ENCODE data around the gene FBXL7.

Gene FBXL7

GRCh38 chr5:15623794-15624193, 123.8 kb downstream of the FBXL7 start:
- DNase-seq: no peak

DNA sequence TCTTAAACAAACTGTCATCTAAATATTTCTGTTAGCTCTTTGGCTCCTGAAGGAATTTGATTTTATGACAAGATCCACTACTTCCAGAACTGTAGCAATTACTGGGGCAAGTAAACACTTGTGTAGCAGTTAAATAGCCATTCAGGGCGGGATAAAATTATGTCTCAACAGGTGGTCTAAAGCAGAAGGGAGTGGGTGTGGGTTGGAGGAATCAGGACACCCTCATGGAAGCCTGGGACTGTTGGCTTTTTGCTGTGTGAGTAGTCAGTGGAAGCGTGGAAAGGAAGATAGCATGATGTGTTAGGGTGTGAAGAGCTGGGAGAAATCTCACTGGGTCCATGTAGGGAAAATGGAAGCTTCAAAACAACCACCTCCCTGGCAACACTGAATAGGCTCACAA, 127.1 kb downstream of the FBXL7 start:
- no peak for DNase-seq

DNA sequence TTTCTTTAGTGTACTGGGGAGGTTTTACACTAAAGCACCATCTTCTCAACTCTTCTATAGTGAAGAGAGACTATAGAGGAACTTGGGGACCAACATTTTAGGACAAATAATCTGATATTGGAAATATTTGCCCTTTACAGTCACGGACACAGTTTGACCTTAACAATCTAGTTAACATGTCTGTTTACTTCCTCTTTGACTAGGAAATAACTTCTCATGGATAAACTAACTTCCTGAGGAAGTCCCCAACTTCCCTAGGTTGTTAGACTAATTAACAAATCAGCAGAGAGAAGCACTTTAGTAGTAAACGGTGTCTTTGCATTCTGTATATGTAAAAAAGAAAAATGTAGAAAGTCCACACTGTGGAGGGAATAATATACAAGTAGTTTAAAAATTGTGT, 127.7 kb downstream of the FBXL7 start:
- DNase-seq: no peak

- DNase-seq: no peak
These were observed 130.5 kb downstream of the FBXL7 start for GRCh38 chr5:15630441-15630840.

- no peak for DNase-seq
These were observed 134.8 kb downstream of the FBXL7 start for GRCh38 chr5:15634591-15635288.

DNA sequence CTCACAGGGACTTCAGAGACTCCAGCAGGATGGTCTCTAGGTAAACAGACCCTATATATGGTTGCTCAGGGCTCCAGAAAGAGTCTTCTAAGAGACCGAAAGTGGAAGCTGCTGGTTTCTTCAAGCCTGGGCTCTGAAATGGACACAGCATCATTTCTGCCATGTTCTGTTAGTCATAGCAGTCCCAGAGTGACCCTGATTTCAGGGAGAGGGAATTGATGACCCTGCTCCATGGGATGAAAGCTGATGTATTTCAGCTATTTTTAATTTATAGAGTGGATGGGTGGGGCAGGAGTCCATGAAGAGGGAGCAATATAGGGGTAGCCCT, 135.3 kb downstream of the FBXL7 start:
- no peak for DNase-seq

DNA sequence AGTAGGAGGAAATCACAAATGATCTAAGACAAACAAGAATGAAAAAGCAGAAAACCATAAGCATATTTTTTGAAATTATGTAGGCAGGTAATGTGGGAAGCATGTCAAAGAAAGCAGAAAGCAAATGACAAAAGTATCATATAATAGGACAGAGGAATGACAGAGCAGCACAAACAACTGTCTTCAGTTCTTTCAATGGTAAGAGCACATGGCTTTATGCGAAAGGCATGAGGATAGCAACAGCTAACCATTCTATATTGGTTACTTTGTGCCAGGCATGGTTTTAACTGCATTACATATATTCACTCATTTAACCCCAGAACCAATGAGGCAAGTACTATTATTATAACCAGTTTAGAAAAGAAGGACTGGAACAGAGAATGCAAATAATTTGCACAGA, 137.4 kb downstream of the FBXL7 start:
- DNase-seq: no peak

DNA sequence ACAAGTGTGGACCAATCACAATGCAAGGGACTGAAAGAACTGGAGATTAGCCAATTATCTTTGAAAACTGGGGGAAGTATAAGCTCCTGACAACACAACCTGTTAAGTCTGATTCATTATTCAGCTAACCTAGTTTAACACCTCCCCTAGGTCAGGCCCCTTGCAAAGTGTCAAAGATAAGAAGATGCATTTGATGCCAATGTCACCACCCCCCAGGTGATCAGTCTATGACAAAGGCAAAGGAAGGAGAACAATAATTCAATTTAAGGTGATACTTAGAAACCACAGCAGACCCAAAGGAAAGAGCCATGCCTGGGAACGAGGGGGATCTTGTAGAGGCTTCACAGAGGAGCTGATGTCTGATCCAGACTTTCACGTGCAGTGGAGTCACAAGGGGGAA, 137.9 kb downstream of the FBXL7 start:
- no peak for DNase-seq

DNA sequence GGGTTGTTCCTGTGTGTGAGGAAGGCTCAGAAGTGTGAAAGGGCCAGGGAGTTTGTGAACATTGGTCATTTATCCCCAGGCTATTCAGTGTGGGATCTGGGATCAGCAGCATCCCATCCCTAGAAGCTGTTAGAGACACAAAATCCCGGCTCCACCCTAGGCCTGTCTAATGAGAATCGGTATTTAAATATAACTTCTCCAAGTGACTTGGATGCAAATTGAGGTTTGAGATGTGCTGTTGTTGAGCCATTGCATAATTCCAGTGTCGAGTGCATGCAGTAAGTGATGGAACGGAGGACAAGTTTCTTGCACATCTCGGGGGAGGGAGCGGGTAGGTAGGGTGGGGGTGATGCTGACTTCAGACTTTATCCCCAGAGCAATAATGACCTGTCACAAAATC, 138.3 kb downstream of the FBXL7 start:
- no peak for DNase-seq

DNA sequence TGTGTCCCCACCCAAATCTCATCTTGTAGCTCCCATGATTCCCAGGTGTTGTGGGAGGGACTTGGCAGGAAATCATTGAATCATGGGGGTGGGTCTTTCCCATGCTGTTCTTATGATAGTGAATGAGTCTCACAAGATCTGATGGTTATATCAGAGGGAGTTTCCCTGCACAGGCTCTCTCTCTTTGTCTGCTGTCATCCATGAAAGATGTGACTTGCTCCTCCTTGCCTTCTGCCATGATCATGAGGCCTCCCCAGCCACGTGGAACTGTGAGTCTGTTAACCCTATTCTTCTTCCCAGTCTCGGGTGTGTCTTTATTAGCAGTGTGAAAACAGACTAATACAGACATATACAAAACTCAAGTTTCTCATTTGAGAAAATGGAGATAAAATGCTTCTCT, 139.3 kb downstream of the FBXL7 start:
- no peak for DNase-seq

DNA sequence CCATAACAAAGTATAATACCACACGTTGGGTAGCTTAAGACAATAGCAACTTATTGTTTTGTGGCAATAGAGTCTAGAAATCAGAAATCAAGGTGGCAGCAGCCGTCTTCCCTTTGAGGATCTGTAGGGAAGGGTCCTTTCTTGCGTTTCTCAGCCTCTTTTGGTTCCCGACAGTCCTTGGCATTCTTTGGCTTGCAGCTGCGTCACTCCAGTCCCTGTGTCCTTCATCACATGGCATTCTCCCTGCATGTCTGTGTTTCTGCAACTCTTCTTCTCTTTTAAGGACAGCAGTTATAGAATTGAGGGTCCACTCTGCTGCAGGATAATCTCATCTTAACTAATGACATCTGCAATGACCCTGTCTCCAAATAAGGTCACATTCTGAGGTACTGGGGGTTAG, 140.1 kb downstream of the FBXL7 start:
- no peak for DNase-seq

GRCh38 chr5:15643731-15644130, 143.8 kb downstream of the FBXL7 start:
- no peak for DNase-seq

DNA sequence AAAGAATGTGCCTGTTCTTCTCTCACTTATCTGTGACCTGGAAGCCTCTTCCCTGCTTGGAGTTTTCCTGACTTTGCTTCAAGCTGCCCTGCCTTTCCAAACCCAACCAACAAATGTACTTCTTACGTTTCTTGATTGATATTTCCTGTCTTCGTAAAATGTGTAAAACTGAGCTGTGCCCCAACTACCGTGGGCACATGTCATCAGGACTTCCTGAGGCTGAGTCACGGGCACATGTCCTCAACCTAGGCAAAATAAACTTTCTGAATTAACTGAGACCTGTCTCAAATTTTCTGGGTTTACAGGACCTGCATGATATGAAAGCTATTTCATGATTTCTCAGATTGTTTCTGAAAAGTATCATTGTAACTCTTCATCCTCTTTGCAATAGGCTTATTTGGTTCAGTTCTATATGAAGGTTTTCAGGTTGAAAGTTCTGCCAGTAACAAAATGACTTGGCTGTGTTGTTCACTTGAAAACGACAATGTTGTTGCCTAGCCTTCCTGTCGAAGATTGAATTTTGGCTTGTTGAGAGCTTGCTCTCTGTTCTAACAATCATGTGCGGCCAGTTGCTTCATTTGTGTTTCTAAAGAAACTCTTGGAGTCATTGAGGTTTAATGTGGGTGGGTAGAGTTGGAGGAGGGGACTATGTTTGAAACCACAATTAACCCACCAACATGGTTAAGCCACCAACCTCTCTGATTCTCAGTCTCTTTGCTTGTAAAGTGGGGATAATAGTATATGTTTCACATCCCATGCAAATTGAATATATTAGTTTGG, 145.6 kb downstream of the FBXL7 start:
- no peak for DNase-seq

DNA sequence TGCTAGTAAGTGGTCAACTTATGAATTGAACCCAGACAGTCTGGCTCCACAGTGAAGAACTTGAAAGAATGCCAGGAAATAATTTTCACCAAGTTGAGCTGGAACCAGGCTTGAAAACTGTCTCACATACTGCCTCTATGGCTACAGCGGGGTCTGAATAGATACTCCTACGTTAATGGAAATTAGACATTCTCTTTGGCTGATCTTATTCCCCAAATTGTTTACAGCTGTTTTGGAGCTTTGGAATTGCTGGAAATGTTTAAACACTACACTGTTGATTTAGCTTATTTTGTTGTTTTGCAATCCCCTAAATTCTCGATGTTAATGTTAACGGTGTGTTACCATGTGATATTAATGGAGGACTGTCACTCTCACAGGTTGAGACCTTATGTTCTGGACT, 146.4 kb downstream of the FBXL7 start:
- DNase-seq: no peak

DNA sequence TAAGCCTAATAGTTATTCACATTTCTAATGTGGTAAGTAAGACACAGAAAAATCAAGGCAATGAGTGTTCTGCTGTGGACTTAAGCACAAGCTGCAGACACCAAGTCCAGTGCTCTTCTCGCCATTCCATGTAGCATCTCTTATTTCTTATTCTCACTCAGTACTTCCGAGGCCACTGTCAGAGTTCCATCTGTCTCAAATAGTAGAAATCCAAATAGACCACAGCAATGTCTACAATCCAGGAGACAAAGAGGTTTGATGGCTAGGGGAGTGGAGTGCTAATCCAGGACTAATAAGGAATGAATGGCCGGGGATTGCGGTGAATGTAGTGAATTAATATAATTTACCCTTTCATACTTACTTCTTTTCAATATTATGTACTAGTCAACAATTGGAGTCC, 147.3 kb downstream of the FBXL7 start:
- no peak for DNase-seq

DNA sequence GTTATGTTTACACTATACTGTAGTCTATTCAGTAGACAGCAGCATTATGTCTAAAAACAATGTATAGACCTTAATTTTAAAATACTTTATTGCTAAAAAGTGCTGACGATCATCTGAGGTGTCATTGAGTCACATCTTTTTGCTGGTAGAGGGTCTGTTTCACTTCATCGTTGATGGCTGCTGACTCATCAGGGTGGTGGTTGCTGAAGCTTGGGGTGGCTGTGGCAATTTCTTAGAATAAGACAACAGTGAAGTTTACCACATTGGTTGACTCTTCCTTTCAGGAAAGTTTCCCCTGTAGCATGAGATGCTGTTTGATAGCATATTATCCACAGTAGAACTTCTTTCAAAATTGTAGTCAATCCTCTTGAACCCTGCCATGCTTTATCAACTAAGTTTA, 150.3 kb downstream of the FBXL7 start:
- no peak for DNase-seq

GRCh38 chr5:15654779-15655178, 154.8 kb downstream of the FBXL7 start:
- no peak for DNase-seq

DNA sequence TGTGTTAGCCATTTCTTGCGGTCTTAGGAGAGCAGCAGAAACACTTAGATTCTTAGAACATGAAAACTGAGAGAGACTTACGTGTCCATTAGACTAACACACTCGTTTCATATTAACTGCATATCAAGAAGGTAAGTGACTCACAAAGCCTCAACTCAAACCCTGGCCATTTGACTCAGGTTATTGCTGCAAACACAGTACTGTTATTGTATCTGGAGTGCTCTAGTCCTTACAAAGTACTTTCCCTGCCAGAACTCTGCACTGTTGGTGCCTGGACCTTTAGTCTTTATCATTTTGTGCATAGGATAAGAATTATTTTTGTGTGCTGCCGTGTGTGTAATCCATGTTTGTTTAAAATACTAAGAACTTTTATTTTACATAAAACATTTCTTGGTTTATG, 155.7 kb downstream of the FBXL7 start:
- no peak for DNase-seq

DNA sequence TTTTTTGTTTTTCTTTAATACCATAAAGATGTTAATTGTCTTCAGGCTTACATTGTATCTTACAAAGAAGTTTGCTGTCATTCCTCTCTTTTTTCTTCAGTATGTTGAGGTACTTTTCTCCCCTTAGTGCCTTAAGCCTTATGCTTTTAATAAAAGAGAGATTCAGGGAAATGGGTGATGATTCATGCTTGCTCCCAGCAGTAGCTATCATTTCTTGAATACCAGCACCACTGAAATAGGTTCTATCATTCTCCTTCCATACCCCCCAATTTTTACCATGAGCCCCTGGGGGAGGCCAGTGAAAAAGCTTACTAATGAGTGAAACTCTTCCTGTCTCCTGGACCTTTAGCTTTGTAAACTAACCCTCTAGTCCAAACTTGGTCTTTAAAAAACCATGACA, 165.0 kb downstream of the FBXL7 start:
- no peak for DNase-seq

- no peak for DNase-seq
These were observed 169.8 kb downstream of the FBXL7 start for GRCh38 chr5:15669826-15670225.

- DNase-seq: no peak
These were observed 174.7 kb downstream of the FBXL7 start for GRCh38 chr5:15674716-15675115.

GRCh38 chr5:15676591-15676990, 176.6 kb downstream of the FBXL7 start:
- no peak for DNase-seq

DNA sequence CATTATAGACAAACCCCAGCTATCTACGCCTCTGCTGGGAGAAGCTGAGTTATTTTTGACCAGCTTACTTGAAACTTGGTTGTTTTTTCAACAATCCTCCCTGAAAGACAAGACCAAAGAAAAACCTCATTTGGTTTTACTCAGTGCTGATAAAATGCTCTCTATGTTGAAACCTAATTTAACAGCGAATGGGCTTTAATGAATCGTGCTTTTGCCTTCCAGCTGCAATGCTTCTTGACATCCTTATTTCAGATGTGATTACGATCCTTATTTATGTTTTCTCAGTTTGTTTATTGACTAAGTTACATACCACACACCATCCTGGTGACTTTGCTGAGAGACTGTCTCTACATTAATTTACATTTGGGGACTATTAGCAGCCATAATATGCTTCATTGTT, 179.2 kb downstream of the FBXL7 start:
- DNase-seq: no peak

DNA sequence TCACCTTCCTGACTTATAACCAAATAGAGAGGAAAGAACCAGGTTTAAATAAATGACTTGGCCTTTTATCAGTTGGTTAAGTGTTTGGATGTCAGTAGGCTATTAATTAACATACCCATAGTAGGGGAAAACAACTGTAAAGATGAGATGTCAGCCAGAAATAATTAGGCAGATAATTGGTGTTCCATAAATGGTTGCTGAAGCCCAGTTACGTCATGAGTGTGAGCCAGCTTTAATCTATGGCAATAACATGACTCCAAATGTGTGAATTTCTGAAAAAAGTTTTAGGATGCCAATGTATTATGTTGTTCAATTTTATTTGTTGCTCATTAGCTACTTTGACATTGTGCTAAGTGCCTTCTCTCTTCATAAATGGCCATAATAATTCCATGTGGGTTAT, 180.5 kb downstream of the FBXL7 start:
- DNase-seq: no peak

DNA sequence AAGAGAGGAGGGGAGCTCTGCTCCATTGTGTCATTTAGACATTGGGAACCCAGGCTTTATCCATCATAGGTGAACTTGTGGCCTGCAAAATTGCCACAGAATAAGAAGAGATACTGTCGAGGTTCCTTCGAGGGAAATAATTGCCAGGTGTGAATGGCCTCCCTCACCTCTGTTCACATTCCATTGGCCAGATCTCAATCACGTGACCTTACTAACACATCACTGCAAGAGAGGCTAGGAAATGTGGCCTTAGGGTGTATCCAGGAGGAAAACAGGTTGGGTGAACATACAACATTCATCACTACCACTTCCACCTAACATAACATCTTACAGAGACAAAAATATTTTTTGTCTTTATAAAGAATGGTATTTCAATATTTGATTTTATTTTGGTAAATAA, 182.1 kb downstream of the FBXL7 start:
- DNase-seq: no peak
